Endothelial cell (in vitro differentiated cells): Measurements from ENCODE around the gene PARL. TPM values are rescaled to one million over a fixed set of nuclear protein-coding genes. Genes with fewer than 3 reads are reported as not detected.
A peak's percentile ranks its signal among the peaks of the same experiment; 100 is the strongest.

Experiments used
- DNase-seq: peaks from one replicate; pipeline ENCODE4 v3.0.0; 2021; ENCODE audit warnings: low spot score
- H3K27ac Mint-ChIP-seq: one replicate; pipeline ENCODE4 v1.8.0; 2021; ENCODE audit warnings: mixed read lengths, inconsistent platforms; ENCODE audit not compliant: unreplicated experiment
- H3K27me3 Mint-ChIP-seq: one replicate; pipeline ENCODE4 v1.8.0; 2021; ENCODE audit warnings: mild to moderate bottlenecking, moderate library complexity, mixed read lengths, inconsistent platforms; ENCODE audit not compliant: unreplicated experiment
- H3K36me3 Mint-ChIP-seq: one replicate; pipeline ENCODE4 v1.8.0; 2021; ENCODE audit warnings: mild to moderate bottlenecking, low read depth, mixed read lengths, inconsistent platforms; ENCODE audit not compliant: unreplicated experiment
- H3K4me1 Mint-ChIP-seq: one replicate; pipeline ENCODE4 v1.8.0; 2021; ENCODE audit warnings: mild to moderate bottlenecking, mixed read lengths, inconsistent platforms; ENCODE audit not compliant: unreplicated experiment
- H3K4me3 Mint-ChIP-seq: one replicate; pipeline ENCODE4 v1.8.0; 2021; ENCODE audit warnings: mild to moderate bottlenecking, mixed read lengths, inconsistent platforms; ENCODE audit not compliant: unreplicated experiment
- H3K9me3 Mint-ChIP-seq: one replicate; pipeline ENCODE4 v1.8.0; 2021; ENCODE audit warnings: mixed read lengths, inconsistent platforms; ENCODE audit not compliant: unreplicated experiment
- CTCF ChIP-seq: fragments of 200-600 bp; sonication (generic); IDR thresholded peaks from one replicate; pipeline ENCODE4 v1.5.0; 2021; ENCODE audit warnings: antibody characterized with exemption; ENCODE audit not compliant: unreplicated experiment
- long read RNA-seq: library from polyadenylated mRNA; unstranded; transcript quantifications from one replicate; pipeline ENCODE4 v2.0.0, GENCODE V29; 2020; ENCODE audit not compliant: unreplicated experiment
- total RNA-seq: library from RNA; stranded (reverse); fragmentation: NEBNext Ultra II Directional; extraction: Animal tissue kit (Norgen Biotek cat#: 25700); gene quantifications from one replicate; pipeline ENCODE4 v1.2.1, GENCODE V29; 2021; ENCODE audit not compliant: unreplicated experiment

PARL gene
- 62.9 TPM for total RNA-seq
- long read RNA-seq, transcript PARL-202 (10 exons, 1,414 nt), result major isoform, 17 of 26 reads
- long read RNA-seq, transcript PARL-201 (9 exons, 1,240 nt), result minor isoform, 7 of 26 reads
- long read RNA-seq, partial matches to known transcripts, result 0 of 26 reads
- long read RNA-seq, other reads (novel, unspliced or antisense), result 2 of 26 reads

GRCh38 chr3:183884427-183885296 lies at the start of gene PARL:
Gene PARL (minus strand): TSS chr3:183884880. CDS start chr3:183884846, 34 bp downstream.
- peak; percentile 96 for DNase-seq
- Mint-ChIP-seq H3K27me3 (peaks cover 7% of the 10 kb centered on the region), H3K9me3 (no peaks in the 10 kb centered on the region), H3K4me1 (peaks cover 9% of the 10 kb centered on the region), H3K27ac (no peak within 1 kb of the TSS), H3K4me3 (peak within 1 kb of the TSS; percentile 98), H3K36me3 (no peaks in the 10 kb centered on the region)
- TF ChIP-seq CTCF, result peak; percentile 83

GRCh38 chr3:183933160-183933559 lies 48.5 kb upstream of the PARL start:
- H3K4me1 Mint-ChIP-seq, result peaks cover 2% of the 10 kb centered on the region
- no peak overlapping the region for H3K4me3 Mint-ChIP-seq
- no peak for TF ChIP-seq CTCF
- peaks cover 17% of the 10 kb centered on the region for H3K36me3 Mint-ChIP-seq
- no peak for DNase-seq
- no peak overlapping the region for H3K27ac Mint-ChIP-seq
- no peaks in the 10 kb centered on the region for H3K9me3 Mint-ChIP-seq
- H3K27me3 Mint-ChIP-seq, result peaks cover 2% of the 10 kb centered on the region

GRCh38 chr3:183931881-183932280 lies 47.2 kb upstream of the PARL start:
- TF ChIP-seq CTCF, result no peak
- no peaks in the 10 kb centered on the region for H3K27me3 Mint-ChIP-seq
- H3K27ac Mint-ChIP-seq, result no peak overlapping the region
- H3K4me3 Mint-ChIP-seq, result no peak overlapping the region
- H3K36me3 Mint-ChIP-seq, result peaks cover 18% of the 10 kb centered on the region
- peaks cover 2% of the 10 kb centered on the region for H3K4me1 Mint-ChIP-seq
- no peak for DNase-seq
- no peaks in the 10 kb centered on the region for H3K9me3 Mint-ChIP-seq

GRCh38 chr3:183930086-183930485 lies 45.4 kb upstream of the PARL start:
- Mint-ChIP-seq H3K36me3 (peaks cover 19% of the 10 kb centered on the region), H3K9me3 (no peaks in the 10 kb centered on the region), H3K4me3 (no peak overlapping the region), H3K27ac (no peak overlapping the region), H3K27me3 (no peaks in the 10 kb centered on the region), H3K4me1 (peaks cover 2% of the 10 kb centered on the region)
- no peak for TF ChIP-seq CTCF
- no peak for DNase-seq

- no peak for DNase-seq
- H3K9me3 Mint-ChIP-seq, result no peaks in the 10 kb centered on the region
- no peak for TF ChIP-seq CTCF
- peaks cover 25% of the 10 kb centered on the region for H3K36me3 Mint-ChIP-seq
- no peak overlapping the region for H3K4me3 Mint-ChIP-seq
- H3K27ac Mint-ChIP-seq, result no peak overlapping the region
- no peaks in the 10 kb centered on the region for H3K27me3 Mint-ChIP-seq
- no peaks in the 10 kb centered on the region for H3K4me1 Mint-ChIP-seq
Observed at GRCh38 chr3:183927059-183927458, 42.4 kb upstream of the PARL start.
